A673 (cell line): ENCODE data around the gene RPAP3.

Experiments
- EZH2 ChIP-seq: fragments of 200-600 bp; sonication (generic); IDR thresholded peaks from 2 replicates; pipeline ENCODE4 v1.6.1; 2017; ENCODE audit warnings: borderline replicate concordance, low read depth, mild to moderate bottlenecking, mixed read lengths, antibody characterized with exemption, low read length; ENCODE audit not compliant: poor library complexity, severe bottlenecking
- TF ChIP-seq, protein P1 (sequence below): fragments of 300-800, 200-600 bp; sonication (generic); conservative IDR thresholded peaks from 2 replicates; pipeline ENCODE4 v1.5.1; 2017; ENCODE audit warnings: low read depth, mild to moderate bottlenecking, antibody characterized with exemption, low read length, moderate library complexity, mixed read lengths

DNA sequence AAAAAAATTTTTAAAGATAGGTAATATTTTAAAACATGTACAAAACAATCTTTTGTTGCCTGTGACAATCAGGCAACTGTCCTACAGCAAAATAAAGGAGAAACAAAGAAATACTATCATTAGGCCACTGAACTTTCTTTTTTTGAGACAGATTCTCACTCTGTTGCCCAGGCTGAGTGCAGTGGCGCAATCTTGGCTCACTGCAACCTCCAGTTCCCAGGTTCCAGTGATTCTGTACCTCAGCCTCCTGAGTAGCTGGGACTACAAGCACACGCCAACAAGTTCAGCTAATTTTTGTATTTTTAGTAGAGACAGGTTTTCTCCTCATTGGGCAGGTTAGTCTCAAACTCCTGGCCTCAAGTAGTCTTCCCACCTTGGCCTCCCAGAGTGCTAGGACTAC lies 16.6 kb downstream of the RPAP3 start:
- TF ChIP-seq, protein P1, sequence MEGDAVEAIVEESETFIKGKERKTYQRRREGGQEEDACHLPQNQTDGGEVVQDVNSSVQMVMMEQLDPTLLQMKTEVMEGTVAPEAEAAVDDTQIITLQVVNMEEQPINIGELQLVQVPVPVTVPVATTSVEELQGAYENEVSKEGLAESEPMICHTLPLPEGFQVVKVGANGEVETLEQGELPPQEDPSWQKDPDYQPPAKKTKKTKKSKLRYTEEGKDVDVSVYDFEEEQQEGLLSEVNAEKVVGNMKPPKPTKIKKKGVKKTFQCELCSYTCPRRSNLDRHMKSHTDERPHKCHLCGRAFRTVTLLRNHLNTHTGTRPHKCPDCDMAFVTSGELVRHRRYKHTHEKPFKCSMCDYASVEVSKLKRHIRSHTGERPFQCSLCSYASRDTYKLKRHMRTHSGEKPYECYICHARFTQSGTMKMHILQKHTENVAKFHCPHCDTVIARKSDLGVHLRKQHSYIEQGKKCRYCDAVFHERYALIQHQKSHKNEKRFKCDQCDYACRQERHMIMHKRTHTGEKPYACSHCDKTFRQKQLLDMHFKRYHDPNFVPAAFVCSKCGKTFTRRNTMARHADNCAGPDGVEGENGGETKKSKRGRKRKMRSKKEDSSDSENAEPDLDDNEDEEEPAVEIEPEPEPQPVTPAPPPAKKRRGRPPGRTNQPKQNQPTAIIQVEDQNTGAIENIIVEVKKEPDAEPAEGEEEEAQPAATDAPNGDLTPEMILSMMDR = no peak
- no peak for TF ChIP-seq EZH2
